Keratinocyte (primary cell): ENCODE data around the gene APOB.

Experiments
- CTCF ChIP-seq, 3 experiments: IDR thresholded peaks in 1 of 3; conservative IDR thresholded peaks in 1 of 3; optimal IDR thresholded peaks in 1 of 3; 2 replicates in 2 of 3; 3 replicates in 1 of 3; pipeline versions ENCODE3 to v1.5.1; 2011; ENCODE audit warnings: low read length in 3 of 3, mild to moderate bottlenecking in 3 of 3, moderate library complexity in 2 of 3, control low read depth in 1 of 3, inconsistent platforms in 1 of 3; ENCODE audit not compliant: insufficient read depth in 2 of 3; ENCODE audit errors: extremely low read depth in 1 of 3
- EZH2 ChIP-seq: IDR thresholded peaks from one replicate; pipeline ENCODE4 v1.6.1; 2012; ENCODE audit warnings: inconsistent platforms, mild to moderate bottlenecking, low read length, moderate library complexity

- no peak for TF ChIP-seq CTCF (optimal IDR thresholded peaks at IDR 0.05 in 1 of 3, IDR thresholded peaks at IDR 0.05 in 1 of 3, conservative IDR thresholded peaks at IDR 0.05 in 1 of 3; ENCODE audit: extremely low read depth in 1 of 3, insufficient read depth in 2 of 3, low read length in 3 of 3)
- TF ChIP-seq EZH2 = no peak
Measured at GRCh38 chr2:21019678-21020021, 24.2 kb downstream of the APOB start.
